Endothelial cell (in vitro differentiated cells): ENCODE measurements around the gene COX4I2. TPM values are rescaled to one million over a fixed set of nuclear protein-coding genes. Genes with fewer than 3 reads are reported as not detected.
A peak's percentile ranks its signal among the peaks of the same experiment; 100 is the strongest.
"Not testable (repeated sequence)": the region's sequence is repeated elsewhere in the genome, so short reads cannot be mapped to it uniquely, and the experiment has no call there.

Experiments
- DNase-seq: peaks from one replicate; pipeline ENCODE4 v3.0.0; 2021; ENCODE audit warnings: low spot score
- H3K27ac Mint-ChIP-seq: one replicate; pipeline ENCODE4 v1.8.0; 2021; ENCODE audit warnings: mixed read lengths, inconsistent platforms; ENCODE audit not compliant: unreplicated experiment
- H3K27me3 Mint-ChIP-seq: one replicate; pipeline ENCODE4 v1.8.0; 2021; ENCODE audit warnings: mild to moderate bottlenecking, moderate library complexity, mixed read lengths, inconsistent platforms; ENCODE audit not compliant: unreplicated experiment
- H3K36me3 Mint-ChIP-seq: one replicate; pipeline ENCODE4 v1.8.0; 2021; ENCODE audit warnings: mild to moderate bottlenecking, low read depth, mixed read lengths, inconsistent platforms; ENCODE audit not compliant: unreplicated experiment
- H3K4me1 Mint-ChIP-seq: one replicate; pipeline ENCODE4 v1.8.0; 2021; ENCODE audit warnings: mild to moderate bottlenecking, mixed read lengths, inconsistent platforms; ENCODE audit not compliant: unreplicated experiment
- H3K4me3 Mint-ChIP-seq: one replicate; pipeline ENCODE4 v1.8.0; 2021; ENCODE audit warnings: mild to moderate bottlenecking, mixed read lengths, inconsistent platforms; ENCODE audit not compliant: unreplicated experiment
- H3K9me3 Mint-ChIP-seq: one replicate; pipeline ENCODE4 v1.8.0; 2021; ENCODE audit warnings: mixed read lengths, inconsistent platforms; ENCODE audit not compliant: unreplicated experiment
- total RNA-seq: library from RNA; stranded (reverse); fragmentation: NEBNext Ultra II Directional; extraction: Animal tissue kit (Norgen Biotek cat#: 25700); gene quantifications from one replicate; pipeline ENCODE4 v1.2.1, GENCODE V29; 2021; ENCODE audit not compliant: unreplicated experiment
- TF ChIP-seq, protein P1 (sequence below): fragments of 200-600 bp; sonication (generic); IDR thresholded peaks from one replicate; pipeline ENCODE4 v1.5.0; 2021; ENCODE audit warnings: antibody characterized with exemption; ENCODE audit not compliant: unreplicated experiment

COX4I2 gene
- total RNA-seq, 1 donor from 2014 or later: not detected

DNA sequence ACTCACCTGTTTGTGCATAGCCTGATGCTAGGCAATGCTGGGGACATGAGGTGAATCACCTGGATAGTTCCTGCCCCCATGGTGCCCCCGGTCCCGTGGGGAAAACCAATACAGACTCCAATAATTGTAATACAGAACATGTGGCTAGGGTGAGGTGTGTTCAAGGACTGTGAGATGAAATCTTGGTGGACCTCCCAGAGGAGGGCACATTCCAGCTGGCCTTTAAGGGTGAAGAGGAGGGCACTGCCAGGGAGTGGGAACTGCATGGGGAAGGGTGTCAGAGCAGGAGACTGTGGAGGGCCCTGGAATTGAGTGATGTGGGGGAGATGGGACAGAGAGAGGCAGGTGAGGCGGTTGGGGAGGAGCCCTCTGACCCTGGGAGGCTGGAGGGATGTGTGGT lies 2.5 kb downstream of the COX4I2 start:
- Mint-ChIP-seq H3K4me3 (peak overlapping the region; percentile 19), H3K9me3 (peaks cover 4% of the 10 kb centered on the region), H3K27ac (no peak overlapping the region), H3K27me3 (peaks cover 2% of the 10 kb centered on the region), H3K36me3 (no peaks in the 10 kb centered on the region), H3K4me1 (peaks cover 5% of the 10 kb centered on the region)
- TF ChIP-seq, protein P1, sequence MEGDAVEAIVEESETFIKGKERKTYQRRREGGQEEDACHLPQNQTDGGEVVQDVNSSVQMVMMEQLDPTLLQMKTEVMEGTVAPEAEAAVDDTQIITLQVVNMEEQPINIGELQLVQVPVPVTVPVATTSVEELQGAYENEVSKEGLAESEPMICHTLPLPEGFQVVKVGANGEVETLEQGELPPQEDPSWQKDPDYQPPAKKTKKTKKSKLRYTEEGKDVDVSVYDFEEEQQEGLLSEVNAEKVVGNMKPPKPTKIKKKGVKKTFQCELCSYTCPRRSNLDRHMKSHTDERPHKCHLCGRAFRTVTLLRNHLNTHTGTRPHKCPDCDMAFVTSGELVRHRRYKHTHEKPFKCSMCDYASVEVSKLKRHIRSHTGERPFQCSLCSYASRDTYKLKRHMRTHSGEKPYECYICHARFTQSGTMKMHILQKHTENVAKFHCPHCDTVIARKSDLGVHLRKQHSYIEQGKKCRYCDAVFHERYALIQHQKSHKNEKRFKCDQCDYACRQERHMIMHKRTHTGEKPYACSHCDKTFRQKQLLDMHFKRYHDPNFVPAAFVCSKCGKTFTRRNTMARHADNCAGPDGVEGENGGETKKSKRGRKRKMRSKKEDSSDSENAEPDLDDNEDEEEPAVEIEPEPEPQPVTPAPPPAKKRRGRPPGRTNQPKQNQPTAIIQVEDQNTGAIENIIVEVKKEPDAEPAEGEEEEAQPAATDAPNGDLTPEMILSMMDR: no peak
- DNase-seq: no peak

DNA sequence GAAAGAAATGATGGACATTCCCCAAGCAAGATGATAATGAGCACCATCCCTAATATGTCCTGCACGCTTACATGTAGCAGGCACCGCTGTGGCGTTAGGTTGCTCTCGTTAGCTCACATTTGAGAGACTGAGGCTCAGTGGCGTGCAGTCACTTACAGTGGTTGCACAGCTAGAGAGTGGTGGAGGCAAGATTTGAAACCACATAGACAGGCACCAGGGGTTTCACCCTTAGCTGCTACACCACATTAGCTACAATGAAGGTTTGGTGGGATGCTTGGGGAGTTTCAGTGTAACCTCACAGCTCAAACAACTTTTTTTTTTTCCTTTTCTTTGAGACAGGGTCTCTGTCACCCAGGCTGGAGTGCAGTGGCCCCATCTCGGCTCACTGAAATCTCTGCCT lies 3.7 kb downstream of the COX4I2 start:
- no peak for DNase-seq
- Mint-ChIP-seq H3K36me3 (no peaks in the 10 kb centered on the region), H3K4me1 (peaks cover 5% of the 10 kb centered on the region), H3K9me3 (peaks cover 4% of the 10 kb centered on the region), H3K27me3 (peaks cover 2% of the 10 kb centered on the region), H3K4me3 (no peak overlapping the region), H3K27ac (no peak overlapping the region)
- TF ChIP-seq, protein P1: no peak

DNA sequence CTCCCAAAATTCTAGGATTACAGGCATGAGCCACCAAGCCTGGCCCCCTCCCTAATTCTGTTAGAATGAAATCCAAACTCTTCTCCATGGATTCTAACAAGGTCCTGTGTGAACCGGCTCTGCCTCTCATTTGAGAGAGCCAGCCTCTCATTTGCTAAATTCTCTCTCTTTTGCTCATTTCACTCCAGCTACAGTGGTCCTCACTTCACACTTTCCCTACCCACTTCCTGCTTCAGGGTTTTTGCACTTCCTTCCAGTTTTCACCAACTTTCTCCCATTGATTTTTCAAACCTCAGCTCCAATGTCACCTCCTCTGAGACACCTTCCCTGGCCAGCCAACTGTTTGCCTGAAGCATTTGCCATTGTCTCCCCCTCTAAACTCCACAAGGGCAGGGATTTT lies 5.1 kb downstream of the COX4I2 start:
- peaks cover 4% of the 10 kb centered on the region for H3K9me3 Mint-ChIP-seq
- H3K27me3 Mint-ChIP-seq: peaks cover 2% of the 10 kb centered on the region
- H3K4me1 Mint-ChIP-seq: peaks cover 5% of the 10 kb centered on the region
- H3K4me3 Mint-ChIP-seq: no peak overlapping the region
- H3K27ac Mint-ChIP-seq: no peak overlapping the region
- TF ChIP-seq, protein P1: no peak
- no peaks in the 10 kb centered on the region for H3K36me3 Mint-ChIP-seq
- DNase-seq: no peak

DNA sequence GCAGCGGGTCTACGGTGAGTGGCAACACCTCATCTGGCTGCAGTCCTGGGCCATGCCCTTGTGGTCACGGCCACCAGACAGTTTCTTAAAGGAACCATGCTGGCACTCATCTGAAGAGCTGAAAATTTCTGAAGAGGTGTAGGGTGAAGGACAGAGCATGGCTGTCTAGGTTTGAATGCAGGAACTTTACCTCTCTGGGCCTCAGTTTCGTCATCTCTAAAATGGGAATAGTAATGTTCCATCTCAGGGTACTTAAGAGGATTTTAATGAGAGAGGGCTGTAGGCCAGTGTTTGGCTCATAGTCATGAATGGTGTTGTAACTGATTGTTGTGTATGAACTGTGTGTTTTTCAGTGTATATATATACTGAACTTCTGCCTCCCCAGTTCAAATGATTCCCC lies 5.8 kb downstream of the COX4I2 start:
- Mint-ChIP-seq H3K36me3 (no peaks in the 10 kb centered on the region), H3K27ac (no peak overlapping the region), H3K9me3 (peaks cover 4% of the 10 kb centered on the region), H3K4me1 (peaks cover 5% of the 10 kb centered on the region), H3K4me3 (no peak overlapping the region), H3K27me3 (peaks cover 3% of the 10 kb centered on the region)
- no peak for DNase-seq
- TF ChIP-seq, protein P1: no peak

DNA sequence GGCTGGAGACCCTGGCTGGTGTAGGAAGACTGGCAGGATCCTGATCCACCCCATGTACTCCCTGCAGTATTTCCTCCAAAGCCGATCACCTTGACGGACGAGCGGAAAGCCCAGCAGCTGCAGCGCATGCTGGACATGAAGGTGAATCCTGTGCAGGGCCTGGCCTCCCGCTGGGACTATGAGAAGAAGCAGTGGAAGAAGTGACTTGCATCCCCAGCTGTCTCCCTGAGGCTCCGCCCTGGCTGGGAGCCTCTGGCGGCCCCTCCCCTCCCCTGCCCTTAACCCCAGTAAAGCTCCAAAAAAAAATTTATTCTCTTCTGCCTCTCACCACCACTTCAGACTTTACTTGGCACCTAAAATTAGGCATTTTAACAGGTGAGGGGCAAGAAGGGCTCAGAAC lies 7.0 kb downstream of the COX4I2 start:
- H3K36me3 Mint-ChIP-seq: no peaks in the 10 kb centered on the region
- H3K4me1 Mint-ChIP-seq: peaks cover 5% of the 10 kb centered on the region
- no peak overlapping the region for H3K27ac Mint-ChIP-seq
- TF ChIP-seq, protein P1: no peak
- H3K27me3 Mint-ChIP-seq: peaks cover 4% of the 10 kb centered on the region
- no peak for DNase-seq
- peaks cover 4% of the 10 kb centered on the region for H3K9me3 Mint-ChIP-seq
- no peak overlapping the region for H3K4me3 Mint-ChIP-seq

DNA sequence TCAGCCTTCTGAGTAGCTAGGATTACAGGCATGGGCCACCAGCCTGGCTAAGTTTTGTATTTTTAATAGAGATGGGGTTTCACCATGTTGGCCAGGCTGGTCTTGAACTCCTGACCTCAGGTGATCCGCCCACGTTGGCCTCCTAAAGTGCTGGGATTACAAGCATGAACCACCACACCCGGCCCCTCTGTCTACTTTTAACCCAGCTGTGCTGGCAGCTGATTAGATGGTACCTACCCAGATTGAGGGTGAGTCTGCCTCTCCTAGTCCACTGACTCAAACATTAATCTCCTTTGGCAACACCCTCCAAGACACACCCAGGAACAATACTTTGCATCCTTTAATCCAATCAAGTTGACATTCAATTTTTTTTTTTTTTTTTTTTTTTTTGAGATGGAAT lies 10.4 kb downstream of the COX4I2 start:
- H3K4me1 Mint-ChIP-seq, H3K4me3 Mint-ChIP-seq, H3K27ac Mint-ChIP-seq, H3K9me3 Mint-ChIP-seq, H3K36me3 Mint-ChIP-seq, H3K27me3 Mint-ChIP-seq, DNase-seq: not testable (repeated sequence)
